SK-MEL-5 (cell line): ENCODE data around the gene GCSH. TPM values are rescaled to one million over a fixed set of nuclear protein-coding genes. Genes with fewer than 3 reads are reported as not detected.
A peak's percentile ranks its signal among the peaks of the same experiment; 100 is the strongest.
"Not testable (repeated sequence)": the region's sequence is repeated elsewhere in the genome, so short reads cannot be mapped to it uniquely, and the experiment has no call there.

Source experiments
- DNase-seq: peaks from one replicate; pipeline ENCODE4 v3.0.0-alpha.2; 2016; ENCODE audit warnings: low read depth, low spot score
- in situ Hi-C: cut with HindIII; loops from 2 replicates; pipeline ENCODE4 v1.10.0; 2016; ENCODE audit warnings: low sequenced_read_pairs, high pct_unique_total_duplicates, low pct_unique_long_range_greater_than_20kb
- total RNA-seq: library from RNA; depleted of rRNA; stranded (reverse); fragments of >200 nt; shearing (Covaris generic); gene quantifications from 2 replicates; pipeline ENCODE4 v1.2.3, GENCODE V29; 2014

GCSH gene
- total RNA-seq, 1 experiment from 2014 or later = 62.6 TPM

DNA sequence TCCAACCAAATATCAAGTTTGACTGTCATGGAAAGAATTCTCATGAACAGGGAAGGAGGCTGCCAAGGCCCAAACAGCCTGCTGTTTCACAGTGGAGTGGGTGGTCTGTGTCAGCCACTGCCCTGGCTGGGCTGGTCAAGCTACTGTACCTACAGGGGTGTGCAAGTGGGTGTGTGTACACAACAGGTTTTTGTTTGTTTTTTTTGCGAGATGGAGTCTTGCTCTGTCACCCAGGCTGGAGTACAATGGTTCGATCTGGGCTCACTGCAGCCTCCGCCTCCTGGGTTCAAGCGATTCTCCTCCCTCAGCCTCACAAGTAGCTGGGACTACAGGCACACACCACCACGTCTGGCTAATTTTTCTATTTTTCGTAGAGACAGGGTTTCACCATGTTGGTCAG is 13.1 kb upstream of the GCSH start:
- in situ Hi-C loops = not testable (repeated sequence)

DNA sequence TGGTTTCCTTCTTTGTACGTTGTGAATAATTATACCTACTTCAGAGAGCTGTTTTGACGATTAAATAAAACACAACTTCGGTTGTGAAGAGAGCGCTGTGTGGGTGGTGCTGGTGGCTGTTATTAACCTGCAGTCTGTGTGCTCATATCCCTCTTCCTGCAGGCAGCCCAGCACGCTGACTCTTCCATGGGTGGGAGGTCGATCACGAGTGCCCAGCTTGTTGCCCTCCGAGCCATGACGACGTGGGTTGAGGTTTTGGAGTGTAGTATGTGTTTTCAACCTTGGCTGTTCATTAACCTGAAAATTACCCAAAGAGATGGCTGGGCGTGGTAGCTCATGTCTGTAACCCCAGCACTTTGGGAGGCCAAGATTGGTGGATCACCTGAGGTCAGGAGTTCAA is 11.3 kb upstream of the GCSH start:
- in situ Hi-C loops = no loop called here
- no peak for DNase-seq

More for the DNA sequence above, 13.1 kb upstream of the GCSH start:
- not testable (repeated sequence) for DNase-seq

DNA sequence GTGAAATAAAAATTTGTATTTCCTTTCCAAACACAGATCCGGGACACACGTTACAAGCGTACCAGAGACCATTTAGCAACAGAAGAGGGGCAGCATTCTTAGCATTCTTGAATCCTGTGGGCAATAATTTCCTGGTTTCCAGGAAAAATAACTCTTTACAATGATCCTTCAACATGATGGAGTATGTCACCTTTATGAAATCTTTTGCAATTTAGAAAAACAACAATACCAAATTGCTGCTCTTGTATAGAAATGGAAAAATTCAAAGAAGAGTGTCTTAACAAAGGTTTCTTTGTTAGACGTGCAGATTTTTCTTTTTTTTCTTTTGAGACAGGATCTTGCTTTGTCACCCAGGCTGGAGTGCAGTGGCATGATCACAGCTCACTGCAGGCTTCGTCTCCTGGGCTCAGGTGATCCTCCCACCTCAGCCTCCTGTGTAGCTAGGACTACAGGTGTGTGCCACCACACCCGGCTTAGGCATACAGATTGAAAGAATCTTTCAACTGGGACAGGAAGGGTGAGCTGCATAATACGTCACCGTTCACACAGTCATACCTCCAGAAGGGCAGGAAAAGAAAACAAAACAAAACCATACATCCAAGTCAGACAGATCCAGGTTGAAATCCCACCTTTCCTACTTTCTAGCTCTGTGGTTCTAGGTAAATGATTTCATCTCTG is 10.8 kb upstream of the GCSH start:
- DNase-seq = peak; percentile 36
- in situ Hi-C loops = no loop called here

DNA sequence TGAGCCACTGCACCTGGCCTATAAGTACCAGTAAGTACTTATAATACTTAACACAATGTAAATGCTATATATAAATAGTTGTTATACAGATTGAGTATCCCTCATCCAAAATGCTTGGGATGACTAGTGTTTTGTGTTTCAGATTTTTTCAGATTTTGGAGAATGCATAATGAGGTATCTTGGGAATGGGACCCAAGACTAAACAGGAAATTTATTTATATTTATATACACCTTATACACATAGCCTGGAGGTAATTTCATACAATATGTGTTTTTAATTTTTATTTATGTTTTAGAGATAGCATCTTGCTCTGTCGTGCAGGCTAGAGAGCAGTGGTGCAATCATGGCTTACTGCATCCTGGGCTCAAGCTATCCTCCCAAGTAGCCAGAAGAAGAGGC is 9.8 kb upstream of the GCSH start:
- in situ Hi-C loops = no loop called here
- no peak for DNase-seq

DNA sequence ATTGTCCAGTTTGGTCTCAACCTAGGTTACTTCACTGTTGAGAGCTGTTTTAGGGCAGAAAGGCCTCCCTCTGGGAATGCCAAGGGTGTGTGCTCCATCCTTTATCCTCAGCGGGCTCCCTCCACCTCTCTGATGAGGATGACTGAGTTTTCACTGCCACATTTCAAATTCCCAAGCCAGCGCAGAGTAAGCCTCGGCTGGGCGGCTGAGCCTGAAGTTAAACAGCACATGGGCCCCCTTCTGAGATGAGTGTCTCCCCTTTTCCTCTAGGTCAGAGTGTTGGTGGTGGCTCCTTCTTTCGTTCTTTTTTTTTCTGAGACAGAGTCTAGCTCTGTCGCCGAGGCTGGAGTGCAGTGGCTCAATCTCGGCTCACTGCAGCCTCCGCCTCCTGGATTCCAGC is 5.5 kb upstream of the GCSH start:
- no peak for DNase-seq
- in situ Hi-C loops = no loop called here

DNA sequence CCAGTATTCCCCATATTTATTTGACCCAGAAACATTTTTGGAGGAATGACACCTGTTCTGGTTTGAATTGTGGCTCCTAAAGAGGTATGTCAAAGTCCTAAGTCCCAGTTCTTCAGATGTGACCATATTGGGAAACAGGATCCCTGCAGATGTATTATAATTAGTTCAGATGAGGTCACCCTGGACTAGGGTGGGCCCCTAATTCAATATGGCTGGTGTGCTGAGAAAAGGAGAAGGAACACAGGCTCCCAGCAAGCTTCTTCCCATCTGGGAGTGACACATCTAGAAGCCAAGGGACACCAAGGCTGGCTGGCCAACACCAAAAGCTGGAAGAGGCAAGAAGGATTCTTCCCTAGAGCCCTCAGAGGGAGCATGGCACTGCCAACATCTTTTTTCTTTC is 3.8 kb upstream of the GCSH start:
- DNase-seq = no peak
- in situ Hi-C loops = no loop called here

DNA sequence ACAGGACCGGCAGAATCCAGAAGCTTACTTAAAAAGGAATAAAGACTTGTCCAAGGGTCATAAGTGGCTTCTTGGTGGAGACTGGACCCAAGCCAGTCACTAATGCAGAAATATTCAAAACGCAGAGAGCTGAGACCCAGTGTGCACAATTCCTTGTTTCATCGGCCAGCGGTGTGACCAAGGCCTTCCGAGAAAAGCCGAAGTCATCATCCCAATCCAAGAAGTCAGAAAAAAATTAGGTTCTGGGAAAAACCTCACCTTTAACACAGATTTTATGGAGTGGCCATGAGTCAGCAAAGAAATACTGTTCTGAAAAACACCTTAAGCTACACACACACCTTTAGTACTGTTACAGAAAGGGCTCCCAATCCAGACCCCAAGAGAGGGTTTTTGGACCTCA is 1.0 kb upstream of the GCSH start:
- DNase-seq = no peak
- in situ Hi-C loops = no loop called here

DNA sequence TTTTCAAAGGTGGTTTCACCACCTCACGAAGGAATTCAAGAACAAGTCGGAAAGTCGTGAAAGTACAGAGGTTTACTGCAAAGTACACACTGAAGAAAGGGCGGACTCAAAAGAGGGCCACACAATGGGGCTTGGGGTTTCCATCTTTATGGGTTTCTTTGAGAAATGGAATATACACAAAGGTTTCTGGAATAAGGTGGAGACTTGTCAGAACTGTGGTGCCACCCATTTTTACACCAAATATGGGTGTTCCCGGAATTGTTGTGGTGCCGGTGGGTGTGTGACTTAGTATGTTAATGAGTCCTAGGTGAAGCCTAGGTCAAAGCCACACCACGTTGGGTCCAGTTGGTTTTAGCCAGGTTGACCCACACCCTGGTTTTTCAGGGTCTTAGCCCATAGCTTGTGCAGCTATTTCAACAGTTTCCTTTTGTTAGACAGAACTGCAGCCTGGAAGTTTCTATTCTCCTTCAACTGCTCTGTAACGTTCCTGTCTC is 567 bp upstream of the GCSH start:
- in situ Hi-C loops = no loop called here
- DNase-seq = no peak

DNA sequence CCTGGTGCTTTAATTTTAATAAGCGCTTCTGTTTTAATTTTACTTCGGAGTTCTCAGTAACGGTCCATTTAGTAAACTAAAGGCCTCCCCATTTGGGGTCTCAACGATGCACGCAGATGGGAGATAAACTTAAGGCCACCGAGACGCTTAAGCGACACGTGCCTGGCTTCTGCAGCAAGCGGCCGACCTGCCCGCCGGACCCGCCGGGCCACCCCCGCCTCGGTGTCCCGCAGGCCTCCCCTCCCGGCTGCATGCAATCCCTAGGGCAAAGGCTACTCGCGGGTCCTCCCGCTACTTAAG is 592 bp downstream of the GCSH start:
- DNase-seq = no peak
- in situ Hi-C loops = no loop called here

DNA sequence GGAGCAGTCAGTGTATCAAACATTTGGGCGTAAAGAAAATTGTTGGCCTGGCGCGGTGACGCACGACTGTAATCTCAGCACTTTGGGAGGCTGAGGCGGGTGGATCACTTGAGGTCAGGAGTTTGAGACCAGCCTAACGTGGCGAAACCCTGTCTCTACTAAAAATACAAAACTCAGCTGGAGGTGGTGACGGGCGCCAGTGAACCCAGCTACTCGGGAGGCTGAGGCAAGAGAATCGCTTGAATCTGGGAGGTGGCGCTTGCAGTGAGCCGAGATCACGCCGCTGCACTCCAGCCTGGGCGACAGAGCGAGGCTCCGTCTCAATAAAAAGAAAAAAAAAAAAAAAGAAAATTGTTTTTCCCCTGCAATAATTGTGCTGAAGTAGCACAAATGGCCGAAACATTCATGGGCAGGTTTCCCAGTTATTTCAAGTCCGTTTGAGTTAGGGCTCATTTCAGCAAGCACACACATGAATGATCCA is 1.4 kb downstream of the GCSH start:
- in situ Hi-C loops = no loop called here

DNA sequence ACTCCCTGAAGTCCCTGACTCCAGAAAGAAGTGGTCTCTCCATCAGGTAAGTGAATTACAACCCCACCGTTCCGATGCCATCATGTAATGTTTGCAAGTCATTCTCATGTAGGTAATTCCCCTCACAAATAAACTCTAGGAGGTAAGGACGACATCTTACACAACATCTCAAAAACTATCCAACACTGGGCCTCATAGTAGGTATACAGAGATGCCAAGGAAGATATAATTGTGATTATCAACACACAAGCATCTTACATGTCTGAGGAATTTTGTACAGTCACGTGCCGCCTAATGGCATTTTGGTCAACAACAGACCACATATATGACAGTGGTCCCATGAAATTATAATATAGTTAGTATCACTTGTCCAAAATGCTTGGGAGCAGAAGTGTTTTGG is 7.4 kb downstream of the GCSH start:
- no peak for DNase-seq
- in situ Hi-C loops = no loop called here

More for the DNA sequence above, 1.4 kb downstream of the GCSH start:
- no peak for DNase-seq

DNA sequence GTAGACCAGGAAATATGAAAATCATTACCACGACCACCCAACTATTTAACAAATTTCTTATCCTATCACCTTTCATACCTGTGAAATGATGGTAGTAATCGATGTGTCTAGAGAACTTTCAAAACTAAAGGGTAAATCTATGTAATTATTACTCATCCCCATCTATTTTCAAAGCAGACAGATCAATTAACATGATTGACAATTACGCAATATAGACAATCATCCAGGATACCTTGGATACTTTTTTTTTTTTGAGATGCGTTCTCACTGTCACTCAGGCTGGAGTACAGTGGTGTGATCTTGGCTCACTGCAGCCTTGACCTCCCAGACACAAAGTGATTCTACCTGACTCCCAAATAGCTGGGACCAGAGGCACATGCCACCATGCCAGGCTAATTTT is 15.2 kb downstream of the GCSH start:
- DNase-seq = no peak
- in situ Hi-C loops = no loop called here

DNA sequence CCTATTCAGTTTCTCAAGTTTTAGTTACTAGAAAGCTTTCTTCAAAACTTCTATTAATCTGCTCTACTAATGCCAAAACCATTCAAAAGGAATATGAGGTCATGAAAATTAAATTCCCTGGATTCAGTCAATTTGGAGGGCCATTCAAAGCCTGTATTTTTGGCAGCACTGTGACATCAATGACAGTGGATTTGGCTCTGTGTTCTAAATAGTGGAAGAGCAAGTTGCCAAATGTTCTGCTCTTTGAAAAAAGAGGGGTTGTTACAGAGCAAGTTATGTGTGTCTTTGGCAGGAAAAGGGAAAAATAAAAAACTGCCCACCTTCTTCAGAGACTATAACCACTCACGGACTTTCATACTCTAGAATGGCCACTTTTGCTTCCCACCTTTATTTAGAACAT is 16.0 kb downstream of the GCSH start:
- DNase-seq = no peak
- in situ Hi-C loops = no loop called here

DNA sequence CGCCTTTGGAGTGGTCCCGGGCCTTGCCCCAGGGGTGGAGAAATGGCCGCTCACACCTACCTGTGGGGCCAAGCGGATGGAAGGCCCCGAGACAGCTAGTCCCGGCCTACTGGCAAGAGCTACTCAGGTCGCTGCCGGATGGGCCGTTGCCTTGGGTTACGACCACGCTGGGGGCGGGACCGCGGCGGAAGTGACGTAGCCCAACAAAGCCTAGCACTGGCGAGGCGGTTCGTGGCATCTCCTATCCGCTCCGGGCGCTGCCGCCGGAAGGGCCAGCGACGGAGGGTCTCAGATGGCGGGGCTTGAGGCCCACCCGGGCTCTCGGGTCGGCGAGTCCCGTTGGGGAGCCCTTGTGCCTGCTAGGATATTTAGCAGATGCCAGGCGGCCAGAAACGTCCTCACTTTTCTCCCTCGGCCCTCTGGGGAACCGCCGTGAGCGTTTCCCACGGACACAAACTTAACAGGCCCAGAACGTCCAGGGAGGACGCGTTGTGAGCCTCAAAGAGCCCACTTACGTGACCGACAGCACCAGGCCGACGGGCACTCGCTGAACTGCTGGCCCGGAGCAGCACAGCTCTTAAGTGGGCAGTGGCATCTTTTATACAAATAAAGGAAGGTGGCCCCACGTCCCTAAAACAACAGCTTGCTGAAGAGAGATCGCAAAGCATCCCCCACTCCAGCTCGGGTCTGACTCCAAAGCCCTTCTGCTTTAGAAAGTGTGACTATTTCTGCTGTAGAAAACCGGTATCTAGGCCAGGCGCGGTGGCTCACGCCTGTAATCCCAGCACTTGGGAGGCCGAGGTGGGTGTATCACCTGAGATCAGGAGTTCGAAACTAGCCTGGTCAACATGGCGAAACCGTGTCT is 18.9 kb downstream of the GCSH start, which contains the start of gene C16orf46:
Gene C16orf46, minus strand, starts transcription at position 163 of the 865 bp plus-strand sequence. CDS start 13,283 bp downstream, outside the sequence.
- peak; percentile 92 for DNase-seq
- in situ Hi-C loops = no loop called here

DNA sequence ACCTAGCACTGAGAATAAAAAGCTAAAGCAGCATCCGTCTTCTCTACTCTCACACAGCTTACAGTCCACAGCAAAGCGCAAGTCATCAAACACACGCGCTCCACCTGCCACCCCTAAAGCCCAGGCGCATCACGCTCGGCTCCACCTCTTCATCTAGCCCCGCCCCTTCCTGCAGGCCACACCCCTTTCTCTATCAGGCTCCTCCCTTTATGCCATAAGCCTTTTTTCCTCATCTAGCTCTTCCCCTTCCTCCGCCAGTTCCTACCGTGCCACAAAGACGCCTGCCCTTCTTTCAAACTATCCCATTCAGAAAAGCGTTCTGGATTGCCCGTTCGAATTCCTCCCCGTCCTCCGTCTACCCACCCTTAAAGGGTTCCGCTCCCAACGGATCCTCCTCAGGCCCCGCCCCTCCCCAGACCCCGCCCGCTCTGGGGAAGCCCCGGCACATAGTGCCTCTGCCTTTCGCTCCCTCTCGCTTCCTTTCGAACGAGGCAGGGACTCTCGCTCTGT is 19.6 kb downstream of the GCSH start:
- peak; percentile 81 for DNase-seq
- in situ Hi-C loops = no loop called here

DNA sequence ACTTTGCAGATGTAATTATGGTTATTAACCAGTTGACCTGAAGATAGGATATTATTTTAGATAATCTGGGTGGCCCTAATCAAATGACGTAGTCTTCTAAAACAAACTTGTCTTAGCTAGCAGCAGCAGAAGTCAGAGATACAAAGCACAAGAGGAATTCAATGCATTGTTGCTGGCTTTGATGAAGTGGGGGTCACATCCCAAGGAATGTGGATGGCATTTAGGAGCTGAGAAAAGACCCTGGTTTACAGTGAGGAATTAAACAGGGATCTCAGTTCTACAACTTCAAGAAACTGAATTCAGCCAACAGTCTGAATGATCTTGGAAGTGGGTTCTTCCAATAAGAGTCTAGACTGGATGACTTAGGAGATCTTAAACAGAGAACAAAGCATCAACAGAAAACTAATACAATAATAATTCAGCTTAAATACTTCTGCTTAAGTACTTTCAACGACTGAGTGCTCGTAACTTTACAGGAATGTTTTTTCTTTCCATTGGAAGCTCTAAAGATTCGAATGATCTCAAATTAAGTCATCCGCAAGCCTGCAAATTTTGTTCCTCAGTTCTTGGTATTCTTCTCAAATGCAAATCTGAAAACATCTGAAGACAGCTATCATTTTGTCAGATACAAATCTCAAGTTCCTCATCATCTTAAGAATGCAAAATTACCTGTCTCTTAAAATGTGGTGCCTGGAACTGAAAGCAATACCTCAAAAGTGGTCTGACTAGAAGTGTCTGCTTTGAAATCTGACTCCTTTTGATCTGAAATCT is 22.4 kb downstream of the GCSH start:
- DNase-seq = no peak
- in situ Hi-C loops = no loop called here

DNA sequence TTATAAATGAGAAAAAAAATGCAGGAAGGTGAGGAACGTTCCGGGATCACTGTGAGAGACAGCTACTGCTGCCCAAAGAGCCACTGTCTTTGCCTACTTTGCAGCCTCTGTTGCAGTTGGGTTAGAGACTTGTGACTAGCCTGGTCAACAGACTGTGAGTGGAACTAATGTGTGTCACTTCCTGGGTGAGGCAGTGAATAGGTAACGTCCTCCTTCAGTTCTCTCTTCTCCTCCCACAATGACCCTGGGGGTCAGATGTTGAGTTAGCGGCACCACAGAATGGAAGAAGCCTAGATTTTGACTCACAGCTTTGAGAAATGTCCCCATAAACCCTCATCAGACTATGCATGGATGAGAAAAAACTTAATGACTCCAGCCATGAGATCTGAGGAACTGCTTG is 24.4 kb downstream of the GCSH start:
- in situ Hi-C loops = no loop called here
- peak; percentile 8 for DNase-seq

DNA sequence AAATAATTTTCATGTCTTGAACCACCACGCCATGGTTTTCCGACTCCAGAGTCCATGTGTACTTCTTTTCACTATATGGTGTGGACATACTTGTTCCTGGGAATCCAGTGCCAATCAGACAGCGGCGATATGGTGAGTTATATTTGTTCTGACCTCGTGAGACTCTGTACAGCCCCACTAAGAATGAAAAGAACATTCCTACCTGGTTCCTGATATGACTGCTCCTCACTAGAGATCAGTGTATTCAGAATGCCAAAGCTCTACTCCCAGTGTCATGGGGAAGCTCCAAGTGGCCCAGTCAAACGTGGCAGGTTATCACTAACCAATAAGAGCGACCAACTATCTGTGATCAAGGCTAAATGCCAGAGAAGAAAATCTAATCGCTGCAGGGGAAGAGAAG is 25.2 kb downstream of the GCSH start:
- in situ Hi-C loops = no loop called here
- no peak for DNase-seq
